GM19438 (cell line): ENCODE measurements around the gene NR2C1.
"Not testable (repeated sequence)": the region's sequence is repeated elsewhere in the genome, so short reads cannot be mapped to it uniquely, and the experiment has no call there.

Experiments used
- ATAC-seq: cut with Tn5 transposase; IDR thresholded peaks from one replicate; pipeline ENCODE4 v1.9.1; 2021; ENCODE audit warnings: low read depth; ENCODE audit not compliant: unreplicated experiment

The NR2C1 gene

GRCh38 chr12:95072900-95073697, at the start of gene NR2C1:
NR2C1 (minus strand) TSS chr12:95073618; CDS start chr12:95067384, 6,234 bp downstream.
- peak; percentile 86 for ATAC-seq

- ATAC-seq: no peak
These were observed 45.4 kb upstream of the NR2C1 start for GRCh38 chr12:95118788-95119179.

- ATAC-seq: no peak
These were observed 44.8 kb upstream of the NR2C1 start for GRCh38 chr12:95118138-95118787.

- ATAC-seq: no peak
These were observed 43.8 kb upstream of the NR2C1 start for GRCh38 chr12:95117178-95117599.

GRCh38 chr12:95116773-95117172, 43.4 kb upstream of the NR2C1 start:
- ATAC-seq: peak; percentile 46

GRCh38 chr12:95116341-95116740, 42.9 kb upstream of the NR2C1 start:
- no peak for ATAC-seq

- no peak for ATAC-seq
These were observed 42.2 kb upstream of the NR2C1 start for GRCh38 chr12:95115641-95116040.

- ATAC-seq: no peak
These were observed 41.5 kb upstream of the NR2C1 start for GRCh38 chr12:95114766-95115405.

- no peak for ATAC-seq
These were observed 33.9 kb upstream of the NR2C1 start for GRCh38 chr12:95107362-95107761.

- no peak for ATAC-seq
These were observed 32.1 kb upstream of the NR2C1 start for GRCh38 chr12:95105540-95105939.

GRCh38 chr12:95104919-95105452, 31.6 kb upstream of the NR2C1 start:
- ATAC-seq: no peak

- peak; percentile 96 for ATAC-seq
These were observed 29.7 kb upstream of the NR2C1 start for GRCh38 chr12:95102916-95103671.

GRCh38 chr12:95101957-95102356, 28.5 kb upstream of the NR2C1 start:
- not testable (repeated sequence) for ATAC-seq

- no peak for ATAC-seq
These were observed 27.1 kb upstream of the NR2C1 start for GRCh38 chr12:95100264-95101190.

GRCh38 chr12:95099270-95099790, 25.9 kb upstream of the NR2C1 start:
- ATAC-seq: no peak

- no peak for ATAC-seq
These were observed 23.4 kb upstream of the NR2C1 start for GRCh38 chr12:95096852-95097251.

- no peak for ATAC-seq
These were observed 23.0 kb upstream of the NR2C1 start for GRCh38 chr12:95096378-95096777.

- ATAC-seq: not testable (repeated sequence)
These were observed 22.4 kb upstream of the NR2C1 start for GRCh38 chr12:95095866-95096265.

GRCh38 chr12:95089462-95089861, 16.0 kb upstream of the NR2C1 start:
- no peak for ATAC-seq
